Sigmoid colon (tissue), 7 donors: ENCODE measurements around the gene CFAP99. TPM values are rescaled to one million over a fixed set of nuclear protein-coding genes. Genes with fewer than 3 reads are reported as not detected.
A peak's percentile ranks its signal among the peaks of the same experiment; 100 is the strongest.

ENCODE experiments used
- DNase-seq: peaks from one replicate; pipeline ENCODE4 v3.0.0-alpha.2; 2019
- H3K27ac ChIP-seq, 4 donors: fragments of 200-600 bp; sonication (generic); one replicate each; pipeline ENCODE4 v1.5.1; 2016 to 2019; ENCODE audit warnings: mild to moderate bottlenecking in 1 of 4
- H3K27me3 ChIP-seq, 3 donors: fragments of 200-600 bp; sonication (generic); one replicate each; pipeline ENCODE4 v1.5.1; 2019; ENCODE audit warnings: mild to moderate bottlenecking in 1 of 3
- H3K36me3 ChIP-seq, 4 donors: fragments of 200-600 bp; sonication (generic); one replicate each; pipeline ENCODE4 v1.5.1; 2016 to 2019
- H3K4me1 ChIP-seq, 4 donors: fragments of 200-600 bp; sonication (generic); one replicate each; pipeline ENCODE4 v1.5.1; 2017 to 2019
- H3K4me3 ChIP-seq, 4 donors: fragments of 200-600 bp; sonication (generic); one replicate each; pipeline ENCODE4 v1.5.1; 2017 to 2019; ENCODE audit warnings: mild to moderate bottlenecking in 2 of 4, moderate library complexity in 1 of 4
- H3K9me3 ChIP-seq, 4 donors: fragments of 200-600 bp in 3 of 4; sonication (generic) in 3 of 4; one replicate each; pipeline versions ENCODE4 v1.5.1 to v1.6.1; 2013 to 2019
- EP300 ChIP-seq, 4 donors: sonication (generic); formaldehyde crosslinking; IDR thresholded peaks; one replicate each; pipeline ENCODE4 v1.6.1; 2017; ENCODE audit warnings: antibody characterized with exemption in 4 of 4
- POLR2A ChIP-seq, 2 donors: fragments of 450-650 bp; IDR thresholded peaks; one replicate each; pipeline ENCODE4 v1.6.1; 2016; ENCODE audit warnings: antibody characterized with exemption in 2 of 2, mild to moderate bottlenecking in 2 of 2, moderate library complexity in 2 of 2
- POLR2AphosphoS5 ChIP-seq, 4 donors: sonication (generic); formaldehyde crosslinking; IDR thresholded peaks; one replicate each; pipeline ENCODE4 v1.6.1; 2017; ENCODE audit warnings: antibody characterized with exemption in 4 of 4
- WGBS, 2 donors: extraction: QIAGEN DNeasy Blood & Tissue Kit; methylation state at CpG; one replicate each; pipeline ENCODE4 v1.1.7; 2013; 5-methylcytosine and 5-hydroxymethylcytosine counted together
- intact Hi-C: fragments of 100-400 bp; cut with DNase I; formaldehyde crosslinking; loops from one replicate; pipeline ENCODE4 v1.15.1; 2023
- polyA plus RNA-seq, 3 donors: library from polyadenylated mRNA; stranded (reverse); fragments of 200-250 nt; gene quantifications; one replicate each; pipeline ENCODE4 v1.2.3, GENCODE V29; 2013
- total RNA-seq, 4 donors: library from RNA; depleted of rRNA; stranded (reverse); fragments of >200 nt; gene quantifications; one replicate each; pipeline ENCODE4 v1.1.0, GENCODE V29; 2016
- TF ChIP-seq, protein P1 (sequence below), 4 experiments: fragments of 450-650 bp in 3 of 4; fragments of 200-600 bp in 1 of 4; IDR thresholded peaks; one replicate each; pipeline ENCODE4 v1.5.1; 2016 to 2019; ENCODE audit warnings: antibody characterized with exemption in 4 of 4, mild to moderate bottlenecking in 3 of 4, moderate library complexity in 2 of 4
- donor health status: healthy with polysubstance abuse.
- donor health status: Bipolar disorder and iron deficiency.
- donor health status: healthy.

Gene CFAP99
- total and polyA plus RNA-seq, 7 donors, result 0.58 TPM; not detected in 6

DNA sequence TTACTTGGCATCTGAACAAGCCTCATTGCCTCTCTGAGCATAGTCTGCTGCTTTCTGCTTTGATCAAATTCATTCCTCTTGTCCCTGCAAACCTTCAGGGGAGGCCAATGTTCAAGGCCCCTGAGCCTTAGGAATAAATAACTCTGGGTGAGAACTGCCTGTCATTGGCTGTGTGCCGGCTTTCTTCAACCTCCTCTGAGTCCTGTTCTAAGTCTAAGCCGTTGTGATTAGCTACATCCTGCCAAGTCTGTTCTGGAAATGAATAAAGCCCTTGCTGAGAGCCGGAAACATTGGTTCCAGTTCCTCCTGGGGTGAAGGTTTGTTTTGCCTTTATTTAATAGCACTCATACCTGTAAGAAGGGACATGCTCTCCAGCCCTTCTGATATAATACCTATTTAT is 63.9 kb downstream of the CFAP99 start:
- DNase-seq, result no peak
- H3K4me3 ChIP-seq, result no peak overlapping the region
- H3K27ac ChIP-seq, result peak overlapping the region; percentile 58 to 77 (median 65)
- TF ChIP-seq POLR2AphosphoS5 (IDR thresholded peaks at IDR 0.05) (peak in 3 of 4 donors; percentile 41 to 54 (median 47)), POLR2A (IDR thresholded peaks at IDR 0.05) (no peak)
- peaks cover 0 to 83% (median 80%) of the 10 kb centered on the region in 4 donors for H3K4me1 ChIP-seq
- H3K9me3 ChIP-seq, result no peaks in the 10 kb centered on the region
- intact Hi-C loops, result no loop called here
- no peaks in the 10 kb centered on the region for H3K27me3 ChIP-seq
- no peaks in the 10 kb centered on the region for H3K36me3 ChIP-seq
- 4 to 22% methylated on average over 3 of the region's 3 CpGs for WGBS, 2 donors

DNA sequence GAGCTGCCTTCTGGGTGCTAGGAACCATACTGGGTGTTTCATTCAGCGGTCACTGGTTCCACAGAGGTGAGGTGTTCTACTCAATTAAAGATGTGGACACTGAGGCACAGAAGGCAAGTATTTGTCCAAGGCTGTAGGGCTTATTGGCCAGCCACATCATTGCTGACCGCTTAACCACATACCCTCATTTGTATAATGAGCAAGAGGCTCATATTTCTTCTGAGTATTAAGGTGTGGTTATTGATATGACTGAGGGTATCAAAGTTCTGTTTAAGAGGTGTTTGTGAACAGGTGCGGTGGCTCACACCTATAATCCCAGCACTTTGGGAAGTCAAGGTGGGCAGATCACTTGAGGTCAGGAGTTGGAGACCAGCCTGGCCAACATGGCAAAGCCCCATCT is 64.5 kb downstream of the CFAP99 start:
- TF ChIP-seq POLR2AphosphoS5 (IDR thresholded peaks at IDR 0.05) (no peak), EP300 (IDR thresholded peaks at IDR 0.05) (no peak), POLR2A (IDR thresholded peaks at IDR 0.05) (no peak)
- TF ChIP-seq, protein P1, sequence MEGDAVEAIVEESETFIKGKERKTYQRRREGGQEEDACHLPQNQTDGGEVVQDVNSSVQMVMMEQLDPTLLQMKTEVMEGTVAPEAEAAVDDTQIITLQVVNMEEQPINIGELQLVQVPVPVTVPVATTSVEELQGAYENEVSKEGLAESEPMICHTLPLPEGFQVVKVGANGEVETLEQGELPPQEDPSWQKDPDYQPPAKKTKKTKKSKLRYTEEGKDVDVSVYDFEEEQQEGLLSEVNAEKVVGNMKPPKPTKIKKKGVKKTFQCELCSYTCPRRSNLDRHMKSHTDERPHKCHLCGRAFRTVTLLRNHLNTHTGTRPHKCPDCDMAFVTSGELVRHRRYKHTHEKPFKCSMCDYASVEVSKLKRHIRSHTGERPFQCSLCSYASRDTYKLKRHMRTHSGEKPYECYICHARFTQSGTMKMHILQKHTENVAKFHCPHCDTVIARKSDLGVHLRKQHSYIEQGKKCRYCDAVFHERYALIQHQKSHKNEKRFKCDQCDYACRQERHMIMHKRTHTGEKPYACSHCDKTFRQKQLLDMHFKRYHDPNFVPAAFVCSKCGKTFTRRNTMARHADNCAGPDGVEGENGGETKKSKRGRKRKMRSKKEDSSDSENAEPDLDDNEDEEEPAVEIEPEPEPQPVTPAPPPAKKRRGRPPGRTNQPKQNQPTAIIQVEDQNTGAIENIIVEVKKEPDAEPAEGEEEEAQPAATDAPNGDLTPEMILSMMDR (IDR thresholded peaks at IDR 0.05), result no peak
- H3K36me3 ChIP-seq, result no peaks in the 10 kb centered on the region
- no peaks in the 10 kb centered on the region for H3K9me3 ChIP-seq
- WGBS, 2 donors, result 62 to 92% methylated on average over 3 of the region's 3 CpGs
- DNase-seq, result no peak
- no peak overlapping the region for H3K4me3 ChIP-seq
- no peaks in the 10 kb centered on the region for H3K27me3 ChIP-seq
- H3K4me1 ChIP-seq, result peaks cover 0 to 88% (median 76%) of the 10 kb centered on the region in 4 donors
- intact Hi-C loops, result no loop called here
- H3K27ac ChIP-seq, result peak overlapping the region; percentile 40 to 77 (median 65)

DNA sequence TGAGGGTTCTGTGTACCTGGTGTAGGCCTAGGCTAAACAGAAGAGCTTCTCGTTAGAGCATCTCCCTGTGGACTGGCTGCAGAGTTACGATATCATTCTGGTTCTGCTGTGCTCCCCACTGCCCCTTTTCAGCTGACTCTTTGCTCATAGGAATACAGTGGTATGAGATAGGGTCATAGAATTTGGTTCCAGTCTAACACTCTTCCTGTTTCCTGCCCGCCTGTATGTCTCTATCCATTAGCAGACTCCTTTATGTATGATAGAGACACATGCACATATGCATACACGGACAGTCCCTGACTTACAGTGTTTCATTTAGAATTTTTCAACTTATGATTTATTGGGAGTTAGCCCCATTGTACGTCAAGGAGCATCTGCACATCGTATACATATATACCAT is 65.4 kb downstream of the CFAP99 start:
- peaks cover 0 to 85% (median 67%) of the 10 kb centered on the region in 4 donors for H3K4me1 ChIP-seq
- no peaks in the 10 kb centered on the region for H3K27me3 ChIP-seq
- H3K4me3 ChIP-seq, result no peak overlapping the region
- DNase-seq, result no peak
- peak overlapping the region in 2 of 4 donors; percentile 49 to 77 for H3K27ac ChIP-seq
- intact Hi-C loops, result no loop called here
- H3K36me3 ChIP-seq, result no peaks in the 10 kb centered on the region
- WGBS, 2 donors, result 62 to 72% methylated on average over 6 of the region's 6 CpGs
- no peaks in the 10 kb centered on the region for H3K9me3 ChIP-seq
- TF ChIP-seq, protein P1 (IDR thresholded peaks at IDR 0.05), result no peak
- no peak for TF ChIP-seq EP300 (IDR thresholded peaks at IDR 0.05)
- TF ChIP-seq POLR2AphosphoS5 (IDR thresholded peaks at IDR 0.05), result no peak

DNA sequence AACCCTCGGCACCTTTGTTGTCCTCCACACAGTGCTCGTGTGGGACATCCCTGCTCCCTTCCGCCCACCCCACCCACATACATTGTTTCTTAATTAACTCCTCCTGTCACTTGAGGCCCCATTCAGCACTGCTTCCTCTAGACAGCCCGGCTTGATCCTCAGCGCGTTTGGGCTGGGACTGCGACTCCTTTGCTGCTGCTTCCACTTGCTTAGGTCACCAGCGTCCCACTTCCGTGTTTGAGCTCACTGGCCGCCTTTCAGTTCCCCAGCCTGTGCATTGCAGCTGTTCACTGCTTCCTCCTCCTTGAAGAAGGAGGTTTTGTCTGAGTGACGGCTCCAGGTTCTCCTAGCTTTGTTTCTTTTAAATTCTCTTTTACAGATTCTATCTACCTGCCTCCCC is 66.2 kb downstream of the CFAP99 start:
- H3K4me1 ChIP-seq, result peaks cover 0 to 85% (median 61%) of the 10 kb centered on the region in 4 donors
- DNase-seq, result peak; percentile 88
- TF ChIP-seq POLR2A (IDR thresholded peaks at IDR 0.05) (no peak), EP300 (IDR thresholded peaks at IDR 0.05) (no peak), POLR2AphosphoS5 (IDR thresholded peaks at IDR 0.05) (peak in 2 of 4 donors; percentile 6 to 41)
- TF ChIP-seq, protein P1 (IDR thresholded peaks at IDR 0.05), result no peak
- H3K4me3 ChIP-seq, result no peak overlapping the region
- WGBS, 2 donors, result 6 to 13% methylated on average over 11 of the region's 11 CpGs
- H3K27ac ChIP-seq, result peak overlapping the region; percentile 17 to 77 (median 52)
- intact Hi-C loops, result no loop called here
- H3K9me3 ChIP-seq, result no peaks in the 10 kb centered on the region
- no peaks in the 10 kb centered on the region for H3K27me3 ChIP-seq
- H3K36me3 ChIP-seq, result no peaks in the 10 kb centered on the region

DNA sequence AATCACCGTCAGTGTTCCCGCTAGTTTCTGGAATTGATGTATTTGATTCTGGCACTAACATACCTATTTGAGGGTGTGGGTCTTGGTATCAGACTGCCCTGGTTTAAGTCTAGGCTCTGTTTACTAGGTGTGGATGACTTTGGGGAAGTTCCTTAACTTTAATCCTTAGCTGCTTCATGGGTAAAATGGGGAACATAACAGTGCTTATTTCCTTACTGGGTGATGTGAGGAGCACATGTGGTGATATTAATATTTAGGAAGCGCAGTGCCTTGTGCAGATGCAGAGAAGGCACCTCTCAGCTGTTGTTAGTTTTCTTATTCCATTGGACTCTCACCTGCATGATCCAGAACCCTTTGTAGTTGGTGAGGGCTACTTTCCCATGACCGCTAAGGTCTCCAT is 67.2 kb downstream of the CFAP99 start:
- H3K4me1 ChIP-seq, result peaks cover 0 to 79% (median 60%) of the 10 kb centered on the region in 4 donors
- H3K36me3 ChIP-seq, result peaks cover 0 to 9% (median 4%) of the 10 kb centered on the region in 4 donors
- H3K27me3 ChIP-seq, result no peaks in the 10 kb centered on the region
- no peak overlapping the region for H3K4me3 ChIP-seq
- H3K27ac ChIP-seq, result peak overlapping the region in 2 of 4 donors; percentile 56 to 77
- no peaks in the 10 kb centered on the region for H3K9me3 ChIP-seq
- TF ChIP-seq EP300 (IDR thresholded peaks at IDR 0.05) (no peak), POLR2AphosphoS5 (IDR thresholded peaks at IDR 0.05) (no peak), POLR2A (IDR thresholded peaks at IDR 0.05) (no peak)
- TF ChIP-seq, protein P1 (IDR thresholded peaks at IDR 0.05), result no peak
- WGBS, 2 donors, result 92 to 95% methylated on average over 4 of the region's 4 CpGs
- intact Hi-C loops, result no loop called here
- no peak for DNase-seq
